NCI-H1105 treated with DMSO at 0.1 percent for 48 hours (cell line): Measurements from ENCODE around the gene PCDHGB6.
"Not testable (repeated sequence)": the region's sequence is repeated elsewhere in the genome, so short reads cannot be mapped to it uniquely, and the experiment has no call there.

ENCODE experiments used
- DNase-seq: peaks from one replicate; lab custom pipeline; 2025; lab: John Stamatoyannopoulos, UW

Gene PCDHGB6

DNA sequence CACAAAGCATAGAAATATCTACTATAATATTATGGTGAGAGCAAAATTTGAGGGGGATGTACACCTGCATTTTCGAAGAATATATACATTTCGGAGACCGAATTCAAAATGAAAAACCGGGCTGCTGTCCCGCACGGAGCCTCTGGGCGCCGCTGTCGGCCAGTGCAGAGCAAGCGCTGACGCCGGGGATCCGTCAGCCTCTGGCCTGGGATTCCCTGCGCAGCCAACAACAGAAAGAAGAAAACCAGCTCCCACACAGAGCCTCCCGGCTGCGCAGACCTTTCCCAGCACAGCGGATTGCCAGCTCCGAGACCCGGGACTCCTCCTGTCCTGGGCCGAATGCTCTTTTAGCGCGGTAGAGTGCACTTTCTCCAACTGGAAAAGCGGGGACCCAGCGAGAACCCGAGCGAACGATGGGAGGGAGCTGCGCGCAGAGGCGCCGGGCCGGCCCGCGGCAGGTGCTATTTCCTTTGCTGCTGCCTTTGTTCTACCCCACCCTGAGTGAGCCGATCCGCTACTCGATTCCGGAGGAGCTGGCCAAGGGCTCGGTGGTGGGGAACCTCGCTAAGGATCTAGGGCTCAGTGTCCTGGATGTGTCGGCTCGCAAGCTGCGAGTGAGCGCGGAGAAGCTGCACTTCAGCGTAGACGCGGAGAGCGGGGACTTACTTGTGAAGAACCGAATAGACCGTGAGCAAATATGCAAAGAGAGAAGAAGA is at the start of gene PCDHGB6:
Gene PCDHGB6, plus strand, starts transcription at position 232 of the 716 bp plus-strand sequence. Its CDS starts 182 bp downstream, at position 414.
- not testable (repeated sequence) for DNase-seq

GRCh38 chr5:141359790-141360426 is 47.9 kb upstream of the PCDHGB6 start, which contains the start of gene PCDHGB2:
PCDHGB2 (plus strand) TSS chr5:141359994; CDS start chr5:141360136, 142 bp downstream.
- no peak for DNase-seq

DNA sequence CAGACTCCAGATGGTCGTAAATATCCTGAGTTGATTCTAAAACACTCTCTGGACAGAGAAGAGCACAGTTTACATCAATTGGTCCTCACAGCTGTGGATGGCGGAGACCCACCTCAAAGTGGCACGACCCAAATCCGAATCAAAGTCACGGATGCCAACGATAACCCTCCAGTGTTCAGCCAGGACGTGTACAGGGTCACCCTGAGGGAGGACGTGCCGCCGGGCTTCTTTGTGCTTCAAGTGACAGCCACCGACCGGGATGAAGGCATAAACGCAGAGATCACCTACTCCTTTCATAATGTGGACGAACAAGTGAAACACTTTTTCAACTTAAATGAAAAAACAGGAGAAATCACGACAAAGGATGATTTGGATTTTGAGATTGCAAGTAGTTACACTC is 47.1 kb upstream of the PCDHGB6 start:
- no peak for DNase-seq

DNA sequence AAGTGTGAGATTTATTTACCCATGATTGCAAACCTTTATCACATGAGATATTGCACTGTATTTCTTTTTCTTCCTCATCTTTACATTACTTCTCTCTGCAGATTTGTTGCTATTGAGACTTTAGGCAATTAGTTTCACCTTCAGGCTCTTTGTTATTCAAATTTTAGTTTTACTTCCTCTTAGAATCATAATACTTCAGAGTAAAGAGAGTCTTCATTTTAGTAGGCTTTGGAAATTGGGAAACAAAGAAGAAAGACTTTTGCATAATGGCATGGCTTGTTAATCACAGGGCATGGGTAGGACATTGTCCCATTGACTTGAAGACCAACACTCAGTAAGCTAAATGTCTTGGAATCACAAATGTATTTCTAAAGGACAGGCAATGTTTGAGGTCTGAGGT is 45.1 kb upstream of the PCDHGB6 start:
- no peak for DNase-seq

- DNase-seq: no peak
Measured at GRCh38 chr5:141363952-141364660, 43.7 kb upstream of the PCDHGB6 start, which contains the start of gene PCDHGA5. PCDHGA5 (plus strand) TSS chr5:141364162; CDS start chr5:141364331, 169 bp downstream.

GRCh38 chr5:141366016-141366896 is 41.6 kb upstream of the PCDHGB6 start:
- no peak for DNase-seq

DNA sequence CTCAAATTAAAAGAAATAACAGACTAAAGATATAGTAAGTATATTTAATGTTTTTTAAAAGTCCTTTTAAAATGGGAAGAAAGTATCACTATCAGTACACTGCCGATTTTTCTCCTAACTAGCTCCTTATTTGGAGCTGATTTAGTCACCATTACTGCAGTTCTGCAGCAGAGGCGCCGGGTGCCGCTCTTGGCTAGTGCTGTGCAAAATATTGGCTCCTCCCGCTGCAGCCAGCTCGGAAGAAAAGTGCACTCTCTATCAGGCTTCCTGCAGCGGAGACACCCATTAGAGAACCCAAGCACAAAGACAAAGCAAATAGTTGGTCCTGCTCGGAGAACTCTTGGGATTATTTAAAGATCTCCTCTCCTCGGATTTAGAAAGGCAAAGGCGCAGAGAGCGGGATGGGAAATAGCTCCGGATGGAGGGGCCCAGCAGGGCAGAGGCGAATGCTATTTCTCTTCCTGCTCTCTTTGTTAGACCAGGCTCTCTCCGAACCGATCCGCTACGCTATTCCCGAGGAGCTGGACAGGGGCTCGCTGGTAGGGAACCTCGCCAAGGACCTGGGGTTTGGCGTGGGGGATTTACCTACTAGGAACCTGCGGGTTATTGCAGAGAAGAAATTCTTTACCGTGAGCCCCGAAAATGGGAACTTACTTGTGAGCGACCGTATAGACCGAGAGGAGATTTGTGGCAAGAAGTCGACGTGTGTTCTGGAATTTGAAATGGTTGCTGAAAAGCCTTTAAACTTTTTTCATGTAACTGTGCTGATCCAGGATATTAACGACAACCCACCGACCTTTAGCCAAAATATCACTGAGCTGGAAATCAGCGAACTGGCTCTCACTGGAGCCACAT is 37.6 kb upstream of the PCDHGB6 start, which contains the start of gene PCDHGB3:
Gene PCDHGB3, plus strand, starts transcription at position 249 of the 855 bp plus-strand sequence. Its CDS starts 153 bp downstream, at position 402.
- no peak for DNase-seq

DNA sequence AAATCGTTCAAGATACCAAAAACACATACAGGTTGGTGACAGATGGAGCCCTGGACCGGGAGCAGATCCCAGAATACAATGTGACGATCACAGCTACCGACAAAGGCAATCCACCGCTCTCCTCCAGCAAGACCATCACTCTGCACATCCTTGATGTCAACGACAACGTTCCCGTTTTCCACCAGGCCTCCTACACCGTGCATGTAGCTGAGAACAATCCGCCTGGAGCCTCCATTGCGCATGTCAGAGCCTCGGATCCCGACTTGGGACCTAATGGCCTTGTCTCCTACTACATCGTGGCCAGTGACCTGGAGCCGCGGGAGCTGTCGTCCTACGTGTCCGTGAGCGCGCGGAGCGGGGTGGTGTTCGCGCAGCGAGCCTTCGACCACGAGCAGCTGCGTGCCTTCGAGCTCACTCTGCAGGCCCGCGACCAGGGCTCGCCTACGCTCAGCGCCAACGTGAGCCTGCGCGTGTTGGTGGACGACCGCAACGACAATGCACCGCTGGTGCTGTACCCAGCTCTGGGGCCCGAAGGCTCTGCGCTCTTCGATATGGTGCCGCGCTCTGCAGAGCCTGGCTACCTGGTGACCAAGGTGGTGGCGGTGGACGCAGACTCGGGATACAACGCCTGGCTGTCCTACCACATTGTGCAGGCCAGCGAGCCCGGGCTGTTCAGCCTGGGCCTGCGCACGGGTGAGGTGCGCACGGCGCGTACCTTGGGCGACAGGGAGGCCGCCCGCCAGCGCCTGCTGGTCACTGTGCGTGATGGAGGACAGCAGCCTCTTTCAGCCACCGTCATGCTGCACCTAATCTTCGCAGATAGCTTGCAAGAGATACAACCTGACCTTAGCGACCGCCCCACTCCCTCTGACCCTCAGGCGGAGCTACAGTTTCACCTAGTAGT is 36.0 kb upstream of the PCDHGB6 start:
- no peak for DNase-seq

GRCh38 chr5:141373673-141374317 is 34.0 kb upstream of the PCDHGB6 start, which contains the start of gene PCDHGA6:
PCDHGA6 (plus strand) TSS chr5:141373891; CDS start chr5:141374084, 193 bp downstream.
- no peak for DNase-seq

DNA sequence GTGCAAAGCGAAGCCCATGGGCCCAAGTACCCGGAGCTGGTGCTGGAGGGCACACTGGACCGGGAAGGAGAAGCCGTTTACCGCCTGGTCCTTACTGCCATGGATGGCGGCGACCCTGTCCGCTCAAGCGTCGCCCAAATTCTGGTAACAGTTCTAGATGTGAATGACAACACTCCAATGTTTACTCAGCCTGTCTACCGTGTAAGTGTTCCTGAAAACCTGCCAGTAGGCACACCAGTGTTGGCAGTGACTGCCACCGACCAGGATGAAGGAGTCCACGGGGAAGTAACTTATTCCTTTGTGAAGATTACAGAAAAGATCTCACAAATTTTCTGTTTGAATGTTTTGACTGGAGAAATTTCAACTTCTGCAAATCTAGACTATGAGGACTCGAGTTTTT is 33.2 kb upstream of the PCDHGB6 start:
- no peak for DNase-seq

GRCh38 chr5:141375444-141376155 is 32.2 kb upstream of the PCDHGB6 start:
- DNase-seq: not testable (repeated sequence)

DNA sequence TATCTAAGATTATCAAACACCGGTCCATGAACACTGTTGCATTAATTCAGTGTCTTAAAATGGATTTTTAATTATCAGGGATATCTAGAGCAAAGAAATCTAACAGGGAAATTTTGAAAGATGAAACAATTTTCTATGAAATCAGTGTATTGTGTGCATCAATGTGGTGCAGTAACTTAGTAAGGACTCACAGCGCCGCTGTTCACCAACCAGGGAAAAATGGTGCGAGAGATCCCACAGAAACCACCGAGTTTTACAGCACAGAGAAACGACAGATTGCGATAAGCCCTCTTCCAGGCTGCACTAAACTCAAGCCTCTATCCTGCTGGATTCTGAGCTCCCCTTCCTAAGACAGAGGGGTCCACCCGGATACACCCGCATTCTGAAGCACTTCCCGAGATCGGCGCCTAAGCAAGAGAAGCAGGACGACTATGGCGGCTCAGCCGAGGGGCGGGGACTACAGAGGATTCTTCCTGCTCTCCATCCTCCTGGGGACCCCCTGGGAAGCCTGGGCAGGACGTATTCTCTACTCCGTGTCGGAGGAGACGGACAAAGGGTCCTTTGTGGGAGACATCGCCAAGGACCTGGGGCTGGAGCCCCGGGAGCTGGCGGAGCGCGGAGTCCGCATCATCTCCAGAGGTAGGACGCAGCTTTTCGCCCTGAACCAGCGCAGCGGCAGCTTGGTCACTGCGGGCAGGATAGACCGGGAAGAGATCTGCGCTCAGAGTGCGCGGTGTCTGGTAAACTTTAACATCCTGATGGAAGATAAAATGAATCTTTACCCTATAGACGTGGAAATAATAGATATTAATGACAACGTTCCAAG is 25.1 kb upstream of the PCDHGB6 start, which contains the start of gene PCDHGA7:
Gene PCDHGA7, plus strand, starts transcription at position 274 of the 826 bp plus-strand sequence. Its CDS starts 158 bp downstream, at position 432.
- no peak for DNase-seq

GRCh38 chr5:141383345-141383744 is 24.5 kb upstream of the PCDHGB6 start:
- DNase-seq: no peak

DNA sequence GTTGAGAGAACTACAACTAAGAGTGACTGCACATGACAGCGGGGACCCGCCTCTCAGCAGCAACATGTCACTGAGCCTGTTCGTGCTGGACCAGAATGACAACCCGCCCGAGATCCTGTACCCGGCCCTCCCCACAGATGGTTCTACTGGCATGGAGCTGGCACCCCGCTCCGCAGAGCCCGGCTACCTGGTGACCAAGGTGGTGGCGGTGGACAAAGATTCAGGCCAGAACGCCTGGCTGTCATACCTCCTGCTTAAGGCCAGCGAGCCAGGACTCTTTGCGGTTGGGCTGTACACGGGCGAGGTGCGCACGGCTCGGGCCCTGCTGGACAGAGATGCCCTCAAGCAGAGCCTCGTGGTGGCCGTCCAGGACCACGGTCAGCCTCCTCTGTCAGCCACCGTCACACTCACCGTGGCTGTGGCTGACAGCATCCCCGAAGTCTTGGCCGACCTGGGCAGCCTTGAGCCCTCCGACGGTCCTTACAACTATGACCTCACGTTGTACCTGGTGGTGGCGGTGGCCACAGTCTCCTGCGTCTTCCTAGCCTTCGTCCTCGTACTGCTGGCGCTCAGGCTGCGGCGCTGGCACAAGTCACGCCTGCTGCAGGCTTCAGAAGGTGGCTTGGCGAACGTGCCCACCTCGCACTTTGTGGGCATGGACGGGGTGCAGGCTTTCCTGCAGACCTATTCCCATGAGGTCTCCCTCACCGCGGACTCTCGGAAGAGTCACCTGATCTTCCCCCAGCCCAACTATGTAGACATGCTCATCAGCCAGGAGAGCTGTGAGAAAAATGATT is 23.2 kb upstream of the PCDHGB6 start:
- DNase-seq: no peak

- not testable (repeated sequence) for DNase-seq
Measured at GRCh38 chr5:141387557-141388311, 20.1 kb upstream of the PCDHGB6 start, which contains the start of gene PCDHGB4. PCDHGB4 (plus strand) TSS chr5:141387698; CDS start chr5:141387885, 187 bp downstream.
